ENCODE data around the gene ZNF329.

DNA sequence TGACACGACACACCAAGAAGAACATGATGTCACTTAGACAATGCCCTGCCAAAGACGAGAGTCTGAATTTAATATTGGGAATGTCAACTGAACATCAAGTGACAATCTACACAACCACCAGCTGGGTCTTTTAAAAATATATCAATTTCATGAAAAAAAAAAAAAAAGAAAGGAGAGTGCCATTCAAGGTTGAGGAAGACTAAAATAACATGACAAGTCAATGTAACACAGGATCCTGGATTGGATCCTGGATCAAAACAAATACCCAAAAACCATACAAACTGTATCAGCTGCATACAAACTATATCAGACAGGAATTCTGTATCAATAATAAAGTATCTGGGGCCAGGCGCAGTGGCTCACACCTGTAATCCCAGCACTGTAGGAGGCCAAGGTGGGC, 4.7 kb downstream of the ZNF329 start:
- TF ChIP-seq, protein P1, sequence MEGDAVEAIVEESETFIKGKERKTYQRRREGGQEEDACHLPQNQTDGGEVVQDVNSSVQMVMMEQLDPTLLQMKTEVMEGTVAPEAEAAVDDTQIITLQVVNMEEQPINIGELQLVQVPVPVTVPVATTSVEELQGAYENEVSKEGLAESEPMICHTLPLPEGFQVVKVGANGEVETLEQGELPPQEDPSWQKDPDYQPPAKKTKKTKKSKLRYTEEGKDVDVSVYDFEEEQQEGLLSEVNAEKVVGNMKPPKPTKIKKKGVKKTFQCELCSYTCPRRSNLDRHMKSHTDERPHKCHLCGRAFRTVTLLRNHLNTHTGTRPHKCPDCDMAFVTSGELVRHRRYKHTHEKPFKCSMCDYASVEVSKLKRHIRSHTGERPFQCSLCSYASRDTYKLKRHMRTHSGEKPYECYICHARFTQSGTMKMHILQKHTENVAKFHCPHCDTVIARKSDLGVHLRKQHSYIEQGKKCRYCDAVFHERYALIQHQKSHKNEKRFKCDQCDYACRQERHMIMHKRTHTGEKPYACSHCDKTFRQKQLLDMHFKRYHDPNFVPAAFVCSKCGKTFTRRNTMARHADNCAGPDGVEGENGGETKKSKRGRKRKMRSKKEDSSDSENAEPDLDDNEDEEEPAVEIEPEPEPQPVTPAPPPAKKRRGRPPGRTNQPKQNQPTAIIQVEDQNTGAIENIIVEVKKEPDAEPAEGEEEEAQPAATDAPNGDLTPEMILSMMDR (conservative IDR thresholded peaks at IDR 0.05; ENCODE audit: low read depth, low read length) = no peak
- no peak for TF ChIP-seq EZH2phosphoT487 (IDR thresholded peaks at IDR 0.05; ENCODE audit: borderline replicate concordance, low read length)
- no peak for TF ChIP-seq EZH2 (IDR thresholded peaks at IDR 0.05; ENCODE audit: low read length, unreplicated experiment)

Data from PC-3 (cell line).